Measurements from ENCODE around the gene LHFPL2.

LHFPL2 gene

DNA sequence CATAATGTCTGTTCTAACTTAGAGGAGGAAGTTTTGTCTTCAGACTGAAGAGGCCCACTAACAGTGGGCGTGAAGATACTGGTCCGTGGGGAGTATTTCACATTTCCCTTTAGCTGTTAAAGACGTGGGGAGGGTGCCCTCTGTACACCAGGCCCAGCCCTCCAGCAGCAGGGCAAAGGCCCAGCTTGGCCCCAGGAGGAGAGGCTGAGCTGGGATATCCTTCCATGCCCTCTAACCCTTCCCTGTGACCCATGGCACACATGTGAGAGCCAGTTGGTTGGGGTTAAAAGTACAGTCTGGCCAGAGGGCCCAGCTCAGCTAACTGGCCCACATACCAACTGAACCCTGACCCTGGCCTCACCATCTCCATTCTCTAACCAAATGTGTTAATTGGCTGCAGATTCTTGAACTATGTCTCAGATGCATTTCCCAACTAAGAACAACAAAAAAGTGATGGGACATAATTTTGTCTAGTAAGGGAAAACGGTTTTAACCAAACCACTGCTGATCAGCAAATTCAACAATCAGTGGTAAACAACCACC, 74.4 kb downstream of the LHFPL2 start:
- Histone ChIP-seq H3K27ac (no peak overlapping the region), H3K4me1 (ENCODE audit: control insufficient read depth in 1 of 2, insufficient read depth in 1 of 2, low read depth in 1 of 2, low read length in 1 of 2) (no peaks in the 10 kb centered on the region), H3K4me3 (ENCODE audit: low read depth in 1 of 2, low read length in 1 of 2) (no peak overlapping the region), H3K27me3 (no peaks in the 10 kb centered on the region), H3K9me3 (no peaks in the 10 kb centered on the region), H3K36me3 (no peaks in the 10 kb centered on the region)
- TF ChIP-seq, protein P1, sequence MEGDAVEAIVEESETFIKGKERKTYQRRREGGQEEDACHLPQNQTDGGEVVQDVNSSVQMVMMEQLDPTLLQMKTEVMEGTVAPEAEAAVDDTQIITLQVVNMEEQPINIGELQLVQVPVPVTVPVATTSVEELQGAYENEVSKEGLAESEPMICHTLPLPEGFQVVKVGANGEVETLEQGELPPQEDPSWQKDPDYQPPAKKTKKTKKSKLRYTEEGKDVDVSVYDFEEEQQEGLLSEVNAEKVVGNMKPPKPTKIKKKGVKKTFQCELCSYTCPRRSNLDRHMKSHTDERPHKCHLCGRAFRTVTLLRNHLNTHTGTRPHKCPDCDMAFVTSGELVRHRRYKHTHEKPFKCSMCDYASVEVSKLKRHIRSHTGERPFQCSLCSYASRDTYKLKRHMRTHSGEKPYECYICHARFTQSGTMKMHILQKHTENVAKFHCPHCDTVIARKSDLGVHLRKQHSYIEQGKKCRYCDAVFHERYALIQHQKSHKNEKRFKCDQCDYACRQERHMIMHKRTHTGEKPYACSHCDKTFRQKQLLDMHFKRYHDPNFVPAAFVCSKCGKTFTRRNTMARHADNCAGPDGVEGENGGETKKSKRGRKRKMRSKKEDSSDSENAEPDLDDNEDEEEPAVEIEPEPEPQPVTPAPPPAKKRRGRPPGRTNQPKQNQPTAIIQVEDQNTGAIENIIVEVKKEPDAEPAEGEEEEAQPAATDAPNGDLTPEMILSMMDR (IDR thresholded peaks at IDR 0.05): no peak

DNA sequence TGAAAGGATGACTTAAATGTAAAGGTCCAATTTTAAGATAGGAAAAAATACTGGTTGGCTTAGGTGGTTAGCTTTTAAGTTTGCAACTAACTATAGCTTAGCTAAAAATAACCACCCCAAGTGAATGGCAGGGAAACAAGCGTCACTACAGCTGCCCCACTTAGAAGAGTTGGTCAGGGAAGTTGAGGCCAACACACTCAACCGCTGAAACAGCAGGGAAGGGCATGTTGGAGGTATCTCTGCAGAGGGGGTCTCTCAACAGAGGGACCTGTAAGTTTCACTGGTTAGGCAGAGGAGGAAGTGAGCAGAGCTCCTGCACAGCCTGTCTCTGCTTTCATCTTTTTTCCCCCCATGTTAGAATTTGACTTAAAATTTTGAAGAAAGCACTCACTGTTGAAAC, 75.3 kb downstream of the LHFPL2 start:
- H3K27ac ChIP-seq: no peak overlapping the region
- H3K9me3 ChIP-seq: no peaks in the 10 kb centered on the region
- H3K27me3 ChIP-seq: no peaks in the 10 kb centered on the region
- no peaks in the 10 kb centered on the region for H3K36me3 ChIP-seq
- no peak overlapping the region for H3K4me3 ChIP-seq (ENCODE audit: low read depth in 1 of 2, low read length in 1 of 2)
- TF ChIP-seq, protein P1 (IDR thresholded peaks at IDR 0.05): no peak
- no peaks in the 10 kb centered on the region for H3K4me1 ChIP-seq (ENCODE audit: control insufficient read depth in 1 of 2, insufficient read depth in 1 of 2, low read depth in 1 of 2, low read length in 1 of 2)

DNA sequence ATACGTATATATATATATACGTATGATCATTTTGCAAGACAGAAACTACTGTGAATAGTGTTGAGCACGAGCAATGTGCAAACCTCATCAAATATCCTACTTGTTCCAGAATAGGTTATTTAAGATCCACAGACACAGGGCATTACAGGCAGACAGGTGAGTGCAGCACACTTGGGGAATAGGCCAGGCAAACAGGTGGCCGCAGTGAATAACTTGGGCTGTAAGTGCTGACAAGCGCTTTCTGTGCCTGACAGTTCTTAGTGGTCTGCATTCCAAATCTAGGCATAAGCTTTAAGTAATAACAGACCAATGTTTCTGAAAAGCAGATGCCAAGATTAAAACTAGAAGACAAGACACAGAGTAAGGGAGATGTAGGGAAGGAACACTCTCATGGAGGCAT, 77.9 kb downstream of the LHFPL2 start:
- Histone ChIP-seq H3K27me3 (no peaks in the 10 kb centered on the region), H3K4me3 (ENCODE audit: low read depth in 1 of 2, low read length in 1 of 2) (no peak overlapping the region), H3K36me3 (no peaks in the 10 kb centered on the region), H3K9me3 (no peaks in the 10 kb centered on the region), H3K27ac (no peak overlapping the region), H3K4me1 (ENCODE audit: control insufficient read depth in 1 of 2, insufficient read depth in 1 of 2, low read depth in 1 of 2, low read length in 1 of 2) (no peaks in the 10 kb centered on the region)
- TF ChIP-seq, protein P1 (IDR thresholded peaks at IDR 0.05): no peak

DNA sequence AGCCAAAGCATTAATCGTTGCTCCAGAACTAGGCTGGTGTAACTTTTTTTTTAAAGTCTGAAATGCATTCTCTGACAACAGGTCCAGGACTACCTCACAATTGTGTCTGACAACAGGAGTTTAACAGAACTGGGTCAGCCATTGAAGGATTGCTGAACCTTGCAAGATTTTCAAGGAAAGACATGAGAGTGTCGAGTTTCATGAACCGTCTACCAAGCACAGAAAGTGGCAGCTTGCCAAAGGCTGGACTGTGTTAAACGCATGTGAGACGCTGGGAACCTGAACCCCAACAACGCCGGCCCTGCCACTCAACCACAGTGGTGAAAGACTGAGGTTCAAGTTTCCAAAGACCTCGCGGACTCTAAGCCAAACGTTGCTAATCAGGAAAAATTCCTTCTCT, 79.1 kb downstream of the LHFPL2 start:
- Histone ChIP-seq H3K9me3 (no peaks in the 10 kb centered on the region), H3K27me3 (no peaks in the 10 kb centered on the region), H3K4me3 (ENCODE audit: low read depth in 1 of 2, low read length in 1 of 2) (no peak overlapping the region), H3K27ac (no peak overlapping the region), H3K36me3 (no peaks in the 10 kb centered on the region), H3K4me1 (ENCODE audit: control insufficient read depth in 1 of 2, insufficient read depth in 1 of 2, low read depth in 1 of 2, low read length in 1 of 2) (no peaks in the 10 kb centered on the region)
- TF ChIP-seq, protein P1 (IDR thresholded peaks at IDR 0.05): no peak

DNA sequence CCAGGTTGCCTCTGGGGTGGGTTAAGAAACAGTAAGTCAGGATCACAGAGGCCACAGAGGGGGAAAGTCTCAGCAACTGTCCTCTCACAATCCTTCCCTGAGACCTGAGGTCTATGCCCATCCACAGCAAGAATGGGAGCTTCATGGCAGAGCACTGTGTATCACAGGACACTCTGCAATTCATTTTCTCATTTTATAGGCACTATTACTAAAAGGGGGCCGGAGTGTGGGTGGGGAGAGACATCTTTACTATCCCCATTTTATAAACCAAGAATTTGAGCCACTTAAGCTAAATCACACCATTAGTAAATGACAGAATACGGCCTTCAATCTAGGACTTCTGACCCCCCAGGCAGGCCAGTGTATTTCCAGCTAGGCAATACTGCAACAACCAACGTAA, 79.9 kb downstream of the LHFPL2 start:
- Histone ChIP-seq H3K27me3 (no peaks in the 10 kb centered on the region), H3K36me3 (no peaks in the 10 kb centered on the region), H3K4me1 (ENCODE audit: control insufficient read depth in 1 of 2, insufficient read depth in 1 of 2, low read depth in 1 of 2, low read length in 1 of 2) (no peaks in the 10 kb centered on the region), H3K27ac (no peak overlapping the region), H3K4me3 (ENCODE audit: low read depth in 1 of 2, low read length in 1 of 2) (no peak overlapping the region), H3K9me3 (no peaks in the 10 kb centered on the region)
- TF ChIP-seq, protein P1 (IDR thresholded peaks at IDR 0.05): no peak

DNA sequence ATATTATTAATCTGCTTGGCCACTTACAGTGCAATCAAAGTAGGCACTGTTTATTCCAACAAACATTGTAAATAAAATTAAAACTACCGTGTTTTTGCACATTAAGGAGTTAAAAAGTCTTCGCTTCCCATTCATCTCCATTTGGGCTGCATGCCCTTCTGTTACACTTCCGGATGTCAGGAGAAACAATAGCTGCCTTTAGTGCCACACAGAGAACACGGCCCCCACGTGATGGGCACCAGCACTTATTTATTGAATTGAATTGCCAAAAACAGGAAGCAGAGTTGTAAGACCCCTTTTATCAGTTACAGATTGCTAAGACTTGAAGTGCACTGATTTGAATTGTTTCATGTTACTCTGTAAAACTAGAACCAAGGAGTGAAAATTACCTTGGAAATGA, 80.4 kb downstream of the LHFPL2 start:
- TF ChIP-seq, protein P1 (IDR thresholded peaks at IDR 0.05): no peak
- Histone ChIP-seq H3K9me3 (no peaks in the 10 kb centered on the region), H3K27ac (no peak overlapping the region), H3K4me3 (ENCODE audit: low read depth in 1 of 2, low read length in 1 of 2) (no peak overlapping the region), H3K4me1 (ENCODE audit: control insufficient read depth in 1 of 2, insufficient read depth in 1 of 2, low read depth in 1 of 2, low read length in 1 of 2) (no peaks in the 10 kb centered on the region), H3K36me3 (no peaks in the 10 kb centered on the region), H3K27me3 (no peaks in the 10 kb centered on the region)
